Testis (tissue), 2 donors: Measurements from ENCODE around the gene PTH2R.

Experiments used
- CTCF ChIP-seq, 3 experiments: fragments of 450-650 bp in 2 of 3; fragments of 200-600 bp in 1 of 3; sonication (generic) in 1 of 3; IDR thresholded peaks; one replicate each; pipeline ENCODE4 v1.5.1; 2016 to 2019; ENCODE audit warnings: antibody characterized with exemption in 3 of 3, mild to moderate bottlenecking in 2 of 3, moderate library complexity in 1 of 3
- POLR2A ChIP-seq: fragments of 450-650 bp; IDR thresholded peaks from one replicate; pipeline ENCODE4 v1.6.1; 2017; ENCODE audit warnings: antibody characterized with exemption, mild to moderate bottlenecking, moderate library complexity

GRCh38 chr2:208373460-208374089, 33.0 kb upstream of the PTH2R start:
- peak; percentile 54 to 91 (median 83) for TF ChIP-seq CTCF (IDR thresholded peaks at IDR 0.05)
- TF ChIP-seq POLR2A: no peak
